ENCODE results near the gene CXCL11.
"Not testable (repeated sequence)": the region's sequence is repeated elsewhere in the genome, so short reads cannot be mapped to it uniquely, and the experiment has no call there.

DNA sequence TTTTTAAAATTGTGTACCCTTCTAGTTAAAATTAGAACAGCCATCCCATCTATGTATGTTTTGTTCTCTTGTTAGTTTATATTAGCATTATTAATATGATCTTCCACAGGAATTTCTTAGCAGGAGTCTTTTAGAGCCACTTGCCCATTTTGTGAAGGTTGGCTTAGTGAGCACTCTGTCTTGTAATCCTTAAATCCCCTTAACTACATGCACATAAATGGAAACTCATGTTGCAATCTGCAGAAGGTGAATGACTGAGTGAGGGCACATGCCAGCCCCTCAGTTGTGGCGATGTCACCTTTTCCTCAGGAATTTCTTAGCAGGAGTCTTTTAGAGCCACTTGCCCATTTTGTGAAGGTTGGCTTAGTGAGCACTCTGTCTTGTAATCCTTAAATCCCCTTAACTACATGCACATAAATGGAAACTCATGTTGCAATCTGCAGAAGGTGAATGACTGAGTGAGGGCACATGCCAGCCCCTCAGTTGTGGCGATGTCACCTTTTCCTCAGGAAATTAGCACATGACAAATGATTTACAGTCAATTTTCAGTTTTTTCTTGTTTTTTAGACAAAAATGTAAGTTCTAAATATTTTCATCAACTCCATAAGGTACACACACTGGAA, 37.2 kb downstream of the CXCL11 start:
- TF ChIP-seq, protein P1, sequence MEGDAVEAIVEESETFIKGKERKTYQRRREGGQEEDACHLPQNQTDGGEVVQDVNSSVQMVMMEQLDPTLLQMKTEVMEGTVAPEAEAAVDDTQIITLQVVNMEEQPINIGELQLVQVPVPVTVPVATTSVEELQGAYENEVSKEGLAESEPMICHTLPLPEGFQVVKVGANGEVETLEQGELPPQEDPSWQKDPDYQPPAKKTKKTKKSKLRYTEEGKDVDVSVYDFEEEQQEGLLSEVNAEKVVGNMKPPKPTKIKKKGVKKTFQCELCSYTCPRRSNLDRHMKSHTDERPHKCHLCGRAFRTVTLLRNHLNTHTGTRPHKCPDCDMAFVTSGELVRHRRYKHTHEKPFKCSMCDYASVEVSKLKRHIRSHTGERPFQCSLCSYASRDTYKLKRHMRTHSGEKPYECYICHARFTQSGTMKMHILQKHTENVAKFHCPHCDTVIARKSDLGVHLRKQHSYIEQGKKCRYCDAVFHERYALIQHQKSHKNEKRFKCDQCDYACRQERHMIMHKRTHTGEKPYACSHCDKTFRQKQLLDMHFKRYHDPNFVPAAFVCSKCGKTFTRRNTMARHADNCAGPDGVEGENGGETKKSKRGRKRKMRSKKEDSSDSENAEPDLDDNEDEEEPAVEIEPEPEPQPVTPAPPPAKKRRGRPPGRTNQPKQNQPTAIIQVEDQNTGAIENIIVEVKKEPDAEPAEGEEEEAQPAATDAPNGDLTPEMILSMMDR (IDR thresholded peaks at IDR 0.05; ENCODE audit: low read depth, low read length) = not testable (repeated sequence)
- not testable (repeated sequence) for TF ChIP-seq EZH2phosphoT487 (IDR thresholded peaks at IDR 0.05; ENCODE audit: low read depth)
